NCI-H82 (cell line): ENCODE results near the gene PAX8.

Experiments used
- DNase-seq: peaks from one replicate; lab custom pipeline; 2025; lab: John Stamatoyannopoulos, UW

PAX8 gene

GRCh38 chr2:113182471-113183260 lies 96.1 kb downstream of the PAX8 start:
- DNase-seq: no peak

GRCh38 chr2:113181258-113182051 lies 97.3 kb downstream of the PAX8 start:
- DNase-seq: no peak

GRCh38 chr2:113180131-113180946 lies 98.4 kb downstream of the PAX8 start:
- DNase-seq: no peak

GRCh38 chr2:113179446-113180045 lies 99.2 kb downstream of the PAX8 start:
- DNase-seq: no peak

- no peak for DNase-seq
Observed at GRCh38 chr2:113178891-113179290, 99.8 kb downstream of the PAX8 start.

- DNase-seq: no peak
Observed at GRCh38 chr2:113178069-113178746, 100.5 kb downstream of the PAX8 start.

GRCh38 chr2:113176696-113177355 lies 101.9 kb downstream of the PAX8 start:
- DNase-seq: no peak

GRCh38 chr2:113175736-113176695 lies 102.7 kb downstream of the PAX8 start:
- DNase-seq: peak; percentile 8

GRCh38 chr2:113175042-113175628 lies 103.6 kb downstream of the PAX8 start:
- DNase-seq: no peak

GRCh38 chr2:113174376-113174750 lies 104.4 kb downstream of the PAX8 start:
- DNase-seq: no peak

- DNase-seq: no peak
Observed at GRCh38 chr2:113173542-113174375, 105.0 kb downstream of the PAX8 start, which contains the start of gene PSD4. Gene PSD4, plus strand, starts transcription at chr2:113173971. Its CDS starts 8,486 bp downstream, at chr2:113182457.

- no peak for DNase-seq
Observed at GRCh38 chr2:113172721-113173541, 105.8 kb downstream of the PAX8 start.

- no peak for DNase-seq
Observed at GRCh38 chr2:113171334-113172075, 107.2 kb downstream of the PAX8 start.

- no peak for DNase-seq
Observed at GRCh38 chr2:113169586-113169985, 109.1 kb downstream of the PAX8 start.

GRCh38 chr2:113169002-113169530 lies 109.7 kb downstream of the PAX8 start:
- no peak for DNase-seq

GRCh38 chr2:113167962-113168340 lies 110.8 kb downstream of the PAX8 start:
- no peak for DNase-seq
